Adipocyte (in vitro differentiated cells): Measurements from ENCODE around the gene RASA4.
A peak's percentile ranks its signal among the peaks of the same experiment; 100 is the strongest.
"Not testable (repeated sequence)": the region's sequence is repeated elsewhere in the genome, so short reads cannot be mapped to it uniquely, and the experiment has no call there.

Experiments
- DNase-seq: peaks from one replicate; pipeline ENCODE4 v3.0.0-alpha.2; 2015; ENCODE audit warnings: low read depth
- H3K27me3 ChIP-seq: replicated peaks from 2 replicates; pipeline ENCODE4 v1.7.0; 2013; ENCODE audit warnings: mild to moderate bottlenecking, low read length, moderate library complexity; ENCODE audit not compliant: control insufficient read depth, insufficient read depth
- H3K36me3 ChIP-seq: 2 replicates; pipeline ENCODE4 v1.7.0; 2013; ENCODE audit warnings: low read length, mild to moderate bottlenecking, moderate library complexity; ENCODE audit not compliant: control insufficient read depth, insufficient read depth, severe bottlenecking
- H3K4me1 ChIP-seq: 2 replicates; pipeline ENCODE4 v1.7.0; 2013; ENCODE audit warnings: mild to moderate bottlenecking, low read length, moderate library complexity; ENCODE audit not compliant: control insufficient read depth, insufficient read depth
- H3K4me3 ChIP-seq: 2 replicates; pipeline ENCODE4 v1.7.0; 2013; ENCODE audit warnings: mild to moderate bottlenecking, low read length, moderate library complexity
- H3K9ac ChIP-seq: 2 replicates; pipeline ENCODE4 v1.7.0; 2013; ENCODE audit warnings: mild to moderate bottlenecking, low read length, moderate library complexity
- H3K9me3 ChIP-seq: 2 replicates; pipeline ENCODE4 v1.7.0; 2013; ENCODE audit warnings: mild to moderate bottlenecking, low read length, moderate library complexity; ENCODE audit not compliant: control insufficient read depth

RASA4 gene

GRCh38 chr7:102616507-102617125 lies at the start of gene RASA4:
Gene RASA4 (minus strand): TSS chr7:102616756. CDS start chr7:102616689, 67 bp downstream.
- H3K4me3 ChIP-seq, H3K9ac ChIP-seq, H3K9me3 ChIP-seq, H3K4me1 ChIP-seq, H3K36me3 ChIP-seq, H3K27me3 ChIP-seq: not testable (repeated sequence)
- peak; percentile 42 for DNase-seq

- DNase-seq, H3K4me3 ChIP-seq, H3K9ac ChIP-seq, H3K27me3 ChIP-seq, H3K9me3 ChIP-seq, H3K4me1 ChIP-seq, H3K36me3 ChIP-seq: not testable (repeated sequence)
Measured at GRCh38 chr7:102664765-102665164, 48.2 kb upstream of the RASA4 start.

GRCh38 chr7:102649924-102650323 lies 33.4 kb upstream of the RASA4 start, which contains the start of gene SPDYE2B:
Gene SPDYE2B (plus strand): TSS chr7:102650319. CDS start chr7:102652349, 2,030 bp downstream.
- not testable (repeated sequence) for H3K4me3 ChIP-seq, H3K9me3 ChIP-seq, H3K4me1 ChIP-seq, DNase-seq, H3K9ac ChIP-seq, H3K36me3 ChIP-seq, H3K27me3 ChIP-seq

GRCh38 chr7:102647813-102648212 lies 31.3 kb upstream of the RASA4 start:
- not testable (repeated sequence) for H3K9me3 ChIP-seq, H3K4me3 ChIP-seq, H3K9ac ChIP-seq, H3K27me3 ChIP-seq, H3K4me1 ChIP-seq, DNase-seq, H3K36me3 ChIP-seq

GRCh38 chr7:102643404-102643803 lies 26.8 kb upstream of the RASA4 start:
- H3K9me3 ChIP-seq, DNase-seq, H3K4me3 ChIP-seq, H3K4me1 ChIP-seq, H3K27me3 ChIP-seq, H3K9ac ChIP-seq, H3K36me3 ChIP-seq: not testable (repeated sequence)

- H3K9me3 ChIP-seq, DNase-seq, H3K4me3 ChIP-seq, H3K9ac ChIP-seq, H3K36me3 ChIP-seq, H3K4me1 ChIP-seq, H3K27me3 ChIP-seq: not testable (repeated sequence)
Measured at GRCh38 chr7:102642691-102643090, 26.1 kb upstream of the RASA4 start, which contains the start of gene UPK3BL1. Gene UPK3BL1 (minus strand): TSS chr7:102642791. CDS start chr7:102642741, 50 bp downstream.

GRCh38 chr7:102638848-102639247 lies 22.3 kb upstream of the RASA4 start:
- not testable (repeated sequence) for H3K4me1 ChIP-seq, H3K9ac ChIP-seq, H3K9me3 ChIP-seq, H3K4me3 ChIP-seq, H3K36me3 ChIP-seq, DNase-seq, H3K27me3 ChIP-seq

- not testable (repeated sequence) for H3K9me3 ChIP-seq, H3K36me3 ChIP-seq, H3K4me1 ChIP-seq, H3K27me3 ChIP-seq, H3K4me3 ChIP-seq, H3K9ac ChIP-seq, DNase-seq
Measured at GRCh38 chr7:102636956-102637355, 20.4 kb upstream of the RASA4 start.

GRCh38 chr7:102635354-102635753 lies 18.8 kb upstream of the RASA4 start:
- H3K4me3 ChIP-seq, H3K27me3 ChIP-seq, DNase-seq, H3K36me3 ChIP-seq, H3K4me1 ChIP-seq, H3K9me3 ChIP-seq, H3K9ac ChIP-seq: not testable (repeated sequence)

- DNase-seq, H3K9ac ChIP-seq, H3K4me1 ChIP-seq, H3K9me3 ChIP-seq, H3K27me3 ChIP-seq, H3K4me3 ChIP-seq, H3K36me3 ChIP-seq: not testable (repeated sequence)
Measured at GRCh38 chr7:102634299-102634698, 17.7 kb upstream of the RASA4 start.

- H3K4me3 ChIP-seq, H3K9me3 ChIP-seq, H3K27me3 ChIP-seq, H3K9ac ChIP-seq, DNase-seq, H3K36me3 ChIP-seq, H3K4me1 ChIP-seq: not testable (repeated sequence)
Measured at GRCh38 chr7:102630622-102631021, 14.1 kb upstream of the RASA4 start.

- not testable (repeated sequence) for H3K27me3 ChIP-seq, H3K4me1 ChIP-seq
Measured at GRCh38 chr7:102627271-102627904, 10.8 kb upstream of the RASA4 start.

More at GRCh38 chr7:102627271-102627904, 10.8 kb upstream of the RASA4 start:
- not testable (repeated sequence) for H3K9me3 ChIP-seq, H3K9ac ChIP-seq, H3K36me3 ChIP-seq, H3K4me3 ChIP-seq, DNase-seq
